ENCODE results near the gene SUMO1. TPM values are rescaled to one million over a fixed set of nuclear protein-coding genes. Genes with fewer than 3 reads are reported as not detected.

SUMO1 gene
- total RNA-seq, 1 donor from 2014 or later, result 38.8 TPM

- H3K27me3 ChIP-seq, result no peaks in the 10 kb centered on the region
- peak overlapping the region in 1 of 2 donors; percentile 30 for H3K4me3 ChIP-seq
- no peaks in the 10 kb centered on the region for H3K9me3 ChIP-seq
- H3K27ac ChIP-seq, result no peak overlapping the region
- no peak for TF ChIP-seq POLR2AphosphoS5 (IDR thresholded peaks at IDR 0.05; ENCODE audit: insufficient read depth in 1 of 2, low read depth in 1 of 2)
- TF ChIP-seq POLR2A (IDR thresholded peaks at IDR 0.05), result no peak
- TF ChIP-seq, protein P1, sequence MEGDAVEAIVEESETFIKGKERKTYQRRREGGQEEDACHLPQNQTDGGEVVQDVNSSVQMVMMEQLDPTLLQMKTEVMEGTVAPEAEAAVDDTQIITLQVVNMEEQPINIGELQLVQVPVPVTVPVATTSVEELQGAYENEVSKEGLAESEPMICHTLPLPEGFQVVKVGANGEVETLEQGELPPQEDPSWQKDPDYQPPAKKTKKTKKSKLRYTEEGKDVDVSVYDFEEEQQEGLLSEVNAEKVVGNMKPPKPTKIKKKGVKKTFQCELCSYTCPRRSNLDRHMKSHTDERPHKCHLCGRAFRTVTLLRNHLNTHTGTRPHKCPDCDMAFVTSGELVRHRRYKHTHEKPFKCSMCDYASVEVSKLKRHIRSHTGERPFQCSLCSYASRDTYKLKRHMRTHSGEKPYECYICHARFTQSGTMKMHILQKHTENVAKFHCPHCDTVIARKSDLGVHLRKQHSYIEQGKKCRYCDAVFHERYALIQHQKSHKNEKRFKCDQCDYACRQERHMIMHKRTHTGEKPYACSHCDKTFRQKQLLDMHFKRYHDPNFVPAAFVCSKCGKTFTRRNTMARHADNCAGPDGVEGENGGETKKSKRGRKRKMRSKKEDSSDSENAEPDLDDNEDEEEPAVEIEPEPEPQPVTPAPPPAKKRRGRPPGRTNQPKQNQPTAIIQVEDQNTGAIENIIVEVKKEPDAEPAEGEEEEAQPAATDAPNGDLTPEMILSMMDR (IDR thresholded peaks at IDR 0.05), result no peak
- H3K36me3 ChIP-seq, result no peaks in the 10 kb centered on the region
- intact Hi-C loops (cut with DNase I), result loop anchor here (5.0 to 10.0 kb wide), 2 partner anchors 134 to 377 kb away; no protein-coding TSS in a partner anchor
- H3K4me1 ChIP-seq, result peaks cover 4% of the 10 kb centered on the region
- no peak for DNase-seq (ENCODE audit: extremely low spot score in 2 of 2)
Observed at GRCh38 chr2:202171241-202171825, 67.1 kb downstream of the SUMO1 start.

DNA sequence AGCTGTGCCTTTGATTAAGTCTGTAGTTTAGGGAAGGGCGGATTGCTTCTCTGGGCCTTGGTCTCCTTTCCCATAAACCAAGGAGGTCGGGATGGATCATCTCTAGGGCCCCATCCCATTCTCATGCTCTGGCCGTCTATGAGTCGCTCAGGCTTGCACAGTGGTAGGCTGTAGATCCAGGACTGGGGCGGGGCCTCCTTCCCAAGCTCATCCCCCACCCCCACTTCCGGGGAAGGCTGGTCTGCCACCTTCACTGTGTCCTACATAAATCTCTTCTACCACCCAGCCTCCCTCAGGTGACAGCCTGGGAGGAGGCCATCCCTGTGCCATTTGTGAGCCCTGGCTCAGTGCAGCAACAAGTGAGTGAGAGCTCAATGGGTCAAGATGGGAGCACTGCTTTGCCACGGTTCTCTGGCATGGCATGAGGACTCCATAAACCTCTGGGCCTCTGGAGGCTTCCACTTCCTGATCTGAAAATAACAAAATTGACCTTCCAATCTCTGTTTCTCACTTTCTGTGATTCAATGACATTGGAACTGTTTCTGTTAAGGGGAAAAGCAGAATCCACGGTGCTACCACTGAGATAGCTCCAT, 68.5 kb downstream of the SUMO1 start:
- H3K27ac ChIP-seq, result no peak overlapping the region
- H3K27me3 ChIP-seq, result no peaks in the 10 kb centered on the region
- TF ChIP-seq, protein P1 (IDR thresholded peaks at IDR 0.05), result no peak
- TF ChIP-seq POLR2A (IDR thresholded peaks at IDR 0.05) (no peak), POLR2AphosphoS5 (IDR thresholded peaks at IDR 0.05; ENCODE audit: insufficient read depth in 1 of 2, low read depth in 1 of 2) (no peak)
- peaks cover 4% of the 10 kb centered on the region for H3K4me1 ChIP-seq
- no peaks in the 10 kb centered on the region for H3K9me3 ChIP-seq
- no peak for DNase-seq (ENCODE audit: extremely low spot score in 2 of 2)
- no peak overlapping the region for H3K4me3 ChIP-seq
- H3K36me3 ChIP-seq, result no peaks in the 10 kb centered on the region
- intact Hi-C loops (cut with DNase I), result loop anchor here (5.0 to 10.0 kb wide), 2 partner anchors 133 to 375 kb away; no protein-coding TSS in a partner anchor

DNA sequence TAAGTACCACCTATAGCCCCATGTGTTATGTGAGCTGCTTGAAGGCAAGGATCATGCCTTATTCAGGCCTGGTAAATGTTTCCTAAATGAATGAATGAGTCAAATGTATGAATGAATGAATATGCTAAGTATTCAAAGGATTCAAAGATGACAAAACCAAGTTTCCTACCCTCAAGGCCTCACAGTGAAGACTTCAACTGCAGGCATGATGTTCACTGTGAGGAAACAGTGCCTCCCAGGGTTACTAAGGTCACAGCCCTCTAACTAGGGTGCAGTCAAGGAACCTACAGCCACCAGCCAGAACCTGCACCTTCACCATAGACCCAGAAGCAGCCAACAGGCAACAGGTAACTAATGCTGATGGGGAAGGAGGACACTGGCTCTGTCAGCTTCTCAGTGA, 69.3 kb downstream of the SUMO1 start:
- no peak overlapping the region for H3K27ac ChIP-seq
- no peaks in the 10 kb centered on the region for H3K27me3 ChIP-seq
- no peaks in the 10 kb centered on the region for H3K36me3 ChIP-seq
- no peaks in the 10 kb centered on the region for H3K9me3 ChIP-seq
- H3K4me1 ChIP-seq, result peaks cover 4% of the 10 kb centered on the region
- no peak for DNase-seq (ENCODE audit: extremely low spot score in 2 of 2)
- intact Hi-C loops (cut with DNase I), result no loop called here
- H3K4me3 ChIP-seq, result no peak overlapping the region
- TF ChIP-seq POLR2A (IDR thresholded peaks at IDR 0.05) (no peak), POLR2AphosphoS5 (IDR thresholded peaks at IDR 0.05; ENCODE audit: insufficient read depth in 1 of 2, low read depth in 1 of 2) (no peak)
- TF ChIP-seq, protein P1 (IDR thresholded peaks at IDR 0.05), result no peak

DNA sequence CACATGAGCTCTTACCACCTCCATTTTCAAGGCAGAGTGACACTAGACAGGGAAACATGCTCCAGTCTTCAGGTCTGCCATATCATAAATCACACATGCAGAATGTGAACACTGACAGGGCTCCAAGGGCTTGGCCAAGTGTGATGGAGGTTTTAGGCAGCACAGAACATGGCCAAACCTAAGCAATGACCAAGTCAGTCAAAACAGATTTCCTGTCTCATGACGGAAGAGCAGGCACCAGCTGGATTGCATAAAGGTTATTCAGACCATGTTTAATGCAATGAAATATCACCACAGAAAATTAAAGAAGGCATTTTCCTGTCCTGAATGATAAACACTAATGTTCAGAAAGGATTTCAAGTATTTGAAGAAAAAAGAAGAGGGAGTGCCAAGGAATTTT, 72.5 kb downstream of the SUMO1 start:
- no peaks in the 10 kb centered on the region for H3K27me3 ChIP-seq
- no peak for DNase-seq (ENCODE audit: extremely low spot score in 2 of 2)
- intact Hi-C loops (cut with DNase I), result no loop called here

More for the DNA sequence above, 72.5 kb downstream of the SUMO1 start:
- Histone ChIP-seq H3K4me1 (no peaks in the 10 kb centered on the region), H3K36me3 (no peaks in the 10 kb centered on the region), H3K9me3 (no peaks in the 10 kb centered on the region), H3K27ac (no peak overlapping the region), H3K4me3 (no peak overlapping the region)
- TF ChIP-seq POLR2A (IDR thresholded peaks at IDR 0.05), result no peak
- no peak for TF ChIP-seq POLR2AphosphoS5 (IDR thresholded peaks at IDR 0.05; ENCODE audit: insufficient read depth in 1 of 2, low read depth in 1 of 2)
- TF ChIP-seq, protein P1 (IDR thresholded peaks at IDR 0.05), result no peak

Data from vagina (tissue), 2 donors.